K562 (cell line): ENCODE measurements around the gene CDC123. TPM values are rescaled to one million over a fixed set of nuclear protein-coding genes. Genes with fewer than 3 reads are reported as not detected.

Experiments
- CBFB ChIP-seq: sonication (generic); formaldehyde crosslinking; IDR thresholded peaks from 2 replicates; pipeline ENCODE4 v1.4.0; 2020; ENCODE audit warnings: mild to moderate bottlenecking, missing genetic modification reagents
- GATAD2B ChIP-seq: fragments of 450-650 bp; IDR thresholded peaks from 2 replicates; pipeline ENCODE4 v1.6.1; 2017; ENCODE audit warnings: mild to moderate bottlenecking, borderline replicate concordance
- HCFC1 ChIP-seq: IDR thresholded peaks from 2 replicates; pipeline ENCODE4 v1.6.1; 2012; ENCODE audit warnings: low read depth, low read length, improper control_type of control experiment
- HEY1 ChIP-seq: fragments of 250-450 bp; sonication (Bioruptor Pico); IDR thresholded peaks from 2 replicates; pipeline ENCODE4 v1.5.0; 2020; ENCODE audit warnings: mild to moderate bottlenecking, moderate library complexity, borderline replicate concordance
- LARP7 ChIP-seq: fragments of 450-650 bp; IDR thresholded peaks from 2 replicates; pipeline ENCODE4 v1.6.1; 2016
- MXI1 ChIP-seq: IDR thresholded peaks from 2 replicates; pipeline ENCODE4 v1.6.1; 2011; ENCODE audit warnings: low read depth, mild to moderate bottlenecking, improper control_type of control experiment, low read length
- OTX1 ChIP-seq: fragments of 450-650 bp; formaldehyde crosslinking; IDR thresholded peaks from 2 replicates; pipeline ENCODE4 v1.4.0; 2022; ENCODE audit warnings: mild to moderate bottlenecking
- PBX2 ChIP-seq, 2 experiments: IDR thresholded peaks in 1 of 2; conservative IDR thresholded peaks in 1 of 2; 2 replicates each; pipeline ENCODE4 v1.6.1; 2016; ENCODE audit warnings: low read depth in 2 of 2, mild to moderate bottlenecking in 1 of 2, missing compliant biosample characterization in 1 of 2, missing genetic modification characterization in 1 of 2, moderate library complexity in 1 of 2
- ZNF589 ChIP-seq: fragments of 200-800 bp; sonication (Bioruptor generic); IDR thresholded peaks from 2 replicates; pipeline ENCODE4 v1.6.1; 2016; ENCODE audit warnings: low read depth, missing genetic modification characterization, missing compliant biosample characterization
- ZNF668 ChIP-seq: fragments of 250-450 bp; sonication (Bioruptor Pico); IDR thresholded peaks from 2 replicates; pipeline ENCODE4 v1.8.0; 2022; ENCODE audit warnings: mild to moderate bottlenecking, inconsistent platforms
- ZNF778 ChIP-seq: fragments of 450-650 bp; formaldehyde crosslinking; IDR thresholded peaks from 2 replicates; pipeline ENCODE4 v1.4.0; 2020; ENCODE audit warnings: mild to moderate bottlenecking, moderate library complexity
- polyA plus RNA-seq, 8 experiments: library from polyadenylated mRNA; depleted of rRNA in 4 of 8; stranded (reverse) in 5 of 8; unstranded in 3 of 8; fragments of >200 nt; fragmentation: Nextera tagmentation in 2 of 8; fragmentation: Illumina TruSeq in 1 of 8; extraction: Ambion mirVana in 2 of 8; extraction: Trizol in 1 of 8; gene quantifications; 2 replicates each; pipeline versions ENCODE4 v1.2.1 to v1.2.3, GENCODE V29; 2011 to 2014; ENCODE audit warnings: inconsistent platforms in 1 of 8, missing spikeins in 1 of 8
- total RNA-seq, 7 experiments: library from RNA; depleted of rRNA in 6 of 7; stranded (reverse); fragments of >200 nt in 6 of 7; fragmentation: Illumina TruSeq in 2 of 7; extraction: Trizol in 2 of 7; gene quantifications; 2 replicates each; pipeline versions ENCODE4 v1.2.1 to v1.2.3, GENCODE V29; 2011 to 2021; ENCODE audit warnings: low replicate concordance in 1 of 7
- TF ChIP-seq, protein P1 (sequence below): fragments of 450-650 bp; IDR thresholded peaks from 2 replicates; pipeline ENCODE4 v1.6.1; 2016; ENCODE audit warnings: low read depth
- TF ChIP-seq, protein P2 (sequence below): sonication (generic); formaldehyde crosslinking; IDR thresholded peaks from 2 replicates; pipeline ENCODE4 v1.8.0; 2023; ENCODE audit warnings: missing genetic modification reagents, mild to moderate bottlenecking, borderline replicate concordance

Gene CDC123
- total and polyA plus RNA-seq, 9 of the 15 experiments (the other 6 are each of a cell fraction or from before 2014, with no cell fraction given) = 137 to 288 (median 175) TPM

- TF ChIP-seq, protein P1, sequence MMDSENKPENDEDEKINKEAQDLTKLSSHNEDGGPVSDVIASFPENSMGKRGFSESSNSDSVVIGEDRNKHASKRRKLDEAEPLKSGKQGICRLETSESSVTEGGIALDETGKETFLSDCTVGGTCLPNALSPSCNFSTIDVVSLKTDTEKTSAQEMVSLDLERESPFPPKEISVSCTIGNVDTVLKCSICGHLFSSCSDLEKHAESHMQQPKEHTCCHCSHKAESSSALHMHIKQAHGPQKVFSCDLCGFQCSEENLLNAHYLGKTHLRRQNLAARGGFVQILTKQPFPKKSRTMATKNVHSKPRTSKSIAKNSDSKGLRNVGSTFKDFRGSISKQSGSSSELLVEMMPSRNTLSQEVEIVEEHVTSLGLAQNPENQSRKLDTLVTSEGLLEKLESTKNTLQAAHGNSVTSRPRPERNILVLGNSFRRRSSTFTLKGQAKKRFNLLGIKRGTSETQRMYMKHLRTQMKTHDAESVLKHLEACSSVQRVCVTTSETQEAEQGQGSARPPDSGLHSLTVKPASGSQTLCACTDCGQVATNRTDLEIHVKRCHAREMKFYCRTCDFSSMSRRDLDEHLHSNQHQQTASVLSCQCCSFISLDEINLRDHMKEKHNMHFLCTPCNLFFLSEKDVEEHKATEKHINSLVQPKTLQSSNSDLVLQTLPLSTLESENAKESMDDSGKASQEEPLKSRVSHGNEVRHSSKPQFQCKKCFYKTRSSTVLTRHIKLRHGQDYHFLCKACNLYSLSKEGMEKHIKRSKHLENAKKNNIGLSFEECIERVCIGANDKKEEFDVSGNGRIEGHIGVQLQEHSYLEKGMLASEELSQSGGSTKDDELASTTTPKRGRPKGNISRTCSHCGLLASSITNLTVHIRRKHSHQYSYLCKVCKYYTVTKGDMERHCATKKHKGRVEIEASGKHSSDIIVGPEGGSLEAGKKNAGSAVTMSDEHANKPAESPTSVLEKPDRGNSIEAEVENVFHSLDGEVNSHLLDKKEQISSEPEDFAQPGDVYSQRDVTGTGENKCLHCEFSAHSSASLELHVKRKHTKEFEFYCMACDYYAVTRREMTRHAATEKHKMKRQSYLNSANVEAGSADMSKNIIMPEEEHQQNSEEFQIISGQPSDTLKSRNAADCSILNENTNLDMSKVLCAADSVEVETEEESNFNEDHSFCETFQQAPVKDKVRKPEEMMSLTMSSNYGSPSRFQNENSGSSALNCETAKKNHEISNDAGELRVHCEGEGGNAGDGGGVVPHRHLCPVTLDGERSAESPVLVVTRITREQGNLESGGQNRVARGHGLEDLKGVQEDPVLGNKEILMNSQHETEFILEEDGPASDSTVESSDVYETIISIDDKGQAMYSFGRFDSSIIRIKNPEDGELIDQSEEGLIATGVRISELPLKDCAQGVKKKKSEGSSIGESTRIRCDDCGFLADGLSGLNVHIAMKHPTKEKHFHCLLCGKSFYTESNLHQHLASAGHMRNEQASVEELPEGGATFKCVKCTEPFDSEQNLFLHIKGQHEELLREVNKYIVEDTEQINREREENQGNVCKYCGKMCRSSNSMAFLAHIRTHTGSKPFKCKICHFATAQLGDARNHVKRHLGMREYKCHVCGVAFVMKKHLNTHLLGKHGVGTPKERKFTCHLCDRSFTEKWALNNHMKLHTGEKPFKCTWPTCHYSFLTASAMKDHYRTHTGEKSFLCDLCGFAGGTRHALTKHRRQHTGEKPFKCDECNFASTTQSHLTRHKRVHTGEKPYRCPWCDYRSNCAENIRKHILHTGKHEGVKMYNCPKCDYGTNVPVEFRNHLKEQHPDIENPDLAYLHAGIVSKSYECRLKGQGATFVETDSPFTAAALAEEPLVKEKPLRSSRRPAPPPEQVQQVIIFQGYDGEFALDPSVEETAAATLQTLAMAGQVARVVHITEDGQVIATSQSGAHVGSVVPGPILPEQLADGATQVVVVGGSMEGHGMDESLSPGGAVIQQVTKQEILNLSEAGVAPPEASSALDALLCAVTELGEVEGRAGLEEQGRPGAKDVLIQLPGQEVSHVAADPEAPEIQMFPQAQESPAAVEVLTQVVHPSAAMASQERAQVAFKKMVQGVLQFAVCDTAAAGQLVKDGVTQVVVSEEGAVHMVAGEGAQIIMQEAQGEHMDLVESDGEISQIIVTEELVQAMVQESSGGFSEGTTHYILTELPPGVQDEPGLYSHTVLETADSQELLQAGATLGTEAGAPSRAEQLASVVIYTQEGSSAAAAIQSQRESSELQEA = no peak
- TF ChIP-seq ZNF778 = no peak
- TF ChIP-seq LARP7 = 0 out of 2 replicates have a peak, but pooled peaks have one; percentile 10
- TF ChIP-seq GATAD2B = no peak
- TF ChIP-seq HCFC1 = no peak
- no peak for TF ChIP-seq CBFB
- TF ChIP-seq OTX1 (CRISPR knock-in tag) = no peak
- no peak for TF ChIP-seq MXI1
- TF ChIP-seq, protein P2, sequence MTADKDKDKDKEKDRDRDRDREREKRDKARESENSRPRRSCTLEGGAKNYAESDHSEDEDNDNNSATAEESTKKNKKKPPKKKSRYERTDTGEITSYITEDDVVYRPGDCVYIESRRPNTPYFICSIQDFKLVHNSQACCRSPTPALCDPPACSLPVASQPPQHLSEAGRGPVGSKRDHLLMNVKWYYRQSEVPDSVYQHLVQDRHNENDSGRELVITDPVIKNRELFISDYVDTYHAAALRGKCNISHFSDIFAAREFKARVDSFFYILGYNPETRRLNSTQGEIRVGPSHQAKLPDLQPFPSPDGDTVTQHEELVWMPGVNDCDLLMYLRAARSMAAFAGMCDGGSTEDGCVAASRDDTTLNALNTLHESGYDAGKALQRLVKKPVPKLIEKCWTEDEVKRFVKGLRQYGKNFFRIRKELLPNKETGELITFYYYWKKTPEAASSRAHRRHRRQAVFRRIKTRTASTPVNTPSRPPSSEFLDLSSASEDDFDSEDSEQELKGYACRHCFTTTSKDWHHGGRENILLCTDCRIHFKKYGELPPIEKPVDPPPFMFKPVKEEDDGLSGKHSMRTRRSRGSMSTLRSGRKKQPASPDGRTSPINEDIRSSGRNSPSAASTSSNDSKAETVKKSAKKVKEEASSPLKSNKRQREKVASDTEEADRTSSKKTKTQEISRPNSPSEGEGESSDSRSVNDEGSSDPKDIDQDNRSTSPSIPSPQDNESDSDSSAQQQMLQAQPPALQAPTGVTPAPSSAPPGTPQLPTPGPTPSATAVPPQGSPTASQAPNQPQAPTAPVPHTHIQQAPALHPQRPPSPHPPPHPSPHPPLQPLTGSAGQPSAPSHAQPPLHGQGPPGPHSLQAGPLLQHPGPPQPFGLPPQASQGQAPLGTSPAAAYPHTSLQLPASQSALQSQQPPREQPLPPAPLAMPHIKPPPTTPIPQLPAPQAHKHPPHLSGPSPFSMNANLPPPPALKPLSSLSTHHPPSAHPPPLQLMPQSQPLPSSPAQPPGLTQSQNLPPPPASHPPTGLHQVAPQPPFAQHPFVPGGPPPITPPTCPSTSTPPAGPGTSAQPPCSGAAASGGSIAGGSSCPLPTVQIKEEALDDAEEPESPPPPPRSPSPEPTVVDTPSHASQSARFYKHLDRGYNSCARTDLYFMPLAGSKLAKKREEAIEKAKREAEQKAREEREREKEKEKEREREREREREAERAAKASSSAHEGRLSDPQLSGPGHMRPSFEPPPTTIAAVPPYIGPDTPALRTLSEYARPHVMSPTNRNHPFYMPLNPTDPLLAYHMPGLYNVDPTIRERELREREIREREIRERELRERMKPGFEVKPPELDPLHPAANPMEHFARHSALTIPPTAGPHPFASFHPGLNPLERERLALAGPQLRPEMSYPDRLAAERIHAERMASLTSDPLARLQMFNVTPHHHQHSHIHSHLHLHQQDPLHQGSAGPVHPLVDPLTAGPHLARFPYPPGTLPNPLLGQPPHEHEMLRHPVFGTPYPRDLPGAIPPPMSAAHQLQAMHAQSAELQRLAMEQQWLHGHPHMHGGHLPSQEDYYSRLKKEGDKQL (CRISPR knock-in tag) = no peak
- TF ChIP-seq ZNF668 (CRISPR knock-in tag) = no peak
- TF ChIP-seq ZNF589 (CRISPR knock-in tag) = 0 out of 2 replicates have a peak, but pooled peaks have one; percentile 9
- no peak for TF ChIP-seq PBX2 (CRISPR knock-in tag; IDR thresholded peaks at IDR 0.05; ENCODE audit: low read depth)
- no peak for TF ChIP-seq PBX2 (tag; conservative IDR thresholded peaks at IDR 0.05; ENCODE audit: low read depth)
- no peak for TF ChIP-seq HEY1 (CRISPR knock-in tag)
These were observed 746 bp upstream of the CDC123 start (continued) for GRCh38 chr10:12195281-12195602.
